ENCODE results near the gene FAM234B. TPM values are rescaled to one million over a fixed set of nuclear protein-coding genes. Genes with fewer than 3 reads are reported as not detected.
"Not testable (repeated sequence)": the region's sequence is repeated elsewhere in the genome, so short reads cannot be mapped to it uniquely, and the experiment has no call there.

The FAM234B gene
- total RNA-seq, 4 donors from 2014 or later: 4.7 to 6.5 (median 5.5) TPM

DNA sequence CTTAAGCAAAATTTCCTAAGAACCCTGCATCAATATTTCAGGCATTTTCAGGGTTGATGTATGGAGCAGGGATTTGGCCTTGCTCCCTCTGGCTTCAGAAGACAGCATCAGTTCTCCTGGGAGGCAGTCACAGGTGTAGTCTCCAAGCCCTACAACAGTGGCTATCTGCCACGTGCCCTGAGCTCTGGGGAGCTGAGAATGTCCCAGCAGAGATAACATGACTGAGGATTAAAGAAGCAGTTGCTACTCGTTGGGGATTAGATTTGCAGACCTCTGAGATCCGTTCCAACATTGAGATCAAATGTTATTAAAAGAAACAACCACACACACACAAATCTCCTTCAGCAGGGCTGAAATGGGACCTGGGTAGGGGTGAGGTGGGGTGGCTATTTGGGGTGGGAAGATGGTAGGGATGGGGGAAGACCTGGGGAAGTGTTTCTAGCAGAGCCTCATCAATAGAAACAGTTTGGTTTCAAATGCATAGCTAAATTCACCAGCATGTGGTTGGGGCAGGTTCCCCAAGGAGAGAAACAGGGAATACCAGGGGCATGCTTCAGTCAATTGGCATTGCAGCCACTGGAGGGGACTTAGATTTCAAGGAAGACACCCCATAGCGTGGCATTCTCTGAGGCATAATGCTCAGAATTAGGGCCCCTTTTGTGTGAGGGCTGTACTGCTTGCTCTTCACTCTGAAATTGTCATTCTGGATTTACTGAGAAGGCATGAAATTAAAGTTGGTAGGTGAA, 15.2 kb upstream of the FAM234B start:
- Histone ChIP-seq H3K27me3 (no peaks in the 10 kb centered on the region), H3K27ac (no peak overlapping the region), H3K4me3 (no peak overlapping the region), H3K4me1 (peaks cover 0 to 19% (median 4%) of the 10 kb centered on the region in 3 donors), H3K36me3 (no peaks in the 10 kb centered on the region), H3K9me3 (no peaks in the 10 kb centered on the region)
- no peak for TF ChIP-seq POLR2AphosphoS5 (IDR thresholded peaks at IDR 0.05)
- no peak for TF ChIP-seq POLR2A (IDR thresholded peaks at IDR 0.05)
- no peak for TF ChIP-seq CTCF (IDR thresholded peaks at IDR 0.05)
- TF ChIP-seq EP300 (IDR thresholded peaks at IDR 0.05): no peak
- no peak for ATAC-seq
- WGBS, 2 donors (ENCODE audit: low coverage in 1 of 2): 77 to 83% methylated on average over 2 to 4 of the region's 4 CpGs

DNA sequence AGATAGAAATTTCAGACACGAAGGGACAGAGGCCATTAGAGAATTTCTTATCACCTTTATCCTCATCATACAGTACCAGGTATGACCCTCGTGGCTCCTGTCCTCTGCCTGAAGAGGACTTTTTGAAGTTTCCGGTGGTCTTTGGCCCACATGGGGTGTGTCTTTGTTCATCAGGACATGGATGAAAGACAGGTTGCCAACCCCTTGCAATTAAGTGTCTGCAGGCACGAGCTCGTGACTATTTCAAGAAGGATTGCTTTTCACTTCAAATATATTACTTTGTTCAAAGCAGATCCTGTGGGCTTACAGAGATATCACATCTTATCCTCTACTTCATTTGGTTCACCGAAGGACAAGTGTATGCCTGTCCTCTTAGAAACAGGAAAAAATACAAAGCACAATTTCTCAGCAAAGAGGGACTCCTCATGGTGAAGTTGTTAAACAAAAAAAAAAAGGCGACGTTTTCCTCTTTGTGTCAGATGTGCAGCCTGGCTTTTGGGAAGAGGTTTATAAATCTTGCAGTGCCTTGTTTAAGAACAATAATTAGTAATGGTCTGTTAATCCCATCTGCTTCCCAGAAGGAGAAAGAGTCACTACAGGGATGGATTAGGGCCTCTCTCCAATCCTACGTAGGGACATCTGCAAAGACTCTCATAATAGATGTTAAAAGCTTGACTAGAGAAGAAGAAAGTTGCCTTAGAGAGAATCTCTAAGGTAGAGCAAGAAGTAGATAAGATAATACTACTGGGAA, 13.5 kb upstream of the FAM234B start:
- Histone ChIP-seq H3K27ac (no peak overlapping the region), H3K4me3 (no peak overlapping the region), H3K27me3 (no peaks in the 10 kb centered on the region), H3K4me1 (peaks cover 0 to 19% (median 4%) of the 10 kb centered on the region in 3 donors), H3K9me3 (no peaks in the 10 kb centered on the region), H3K36me3 (no peaks in the 10 kb centered on the region)
- WGBS, 2 donors (ENCODE audit: low coverage in 1 of 2): 87 to 88% methylated on average over 4 to 9 of the region's 9 CpGs
- TF ChIP-seq POLR2A (IDR thresholded peaks at IDR 0.05) (no peak), EP300 (IDR thresholded peaks at IDR 0.05) (no peak), CTCF (IDR thresholded peaks at IDR 0.05) (no peak), POLR2AphosphoS5 (IDR thresholded peaks at IDR 0.05) (no peak)
- no peak for ATAC-seq

- no peaks in the 10 kb centered on the region for H3K27me3 ChIP-seq
- H3K4me3 ChIP-seq: no peak overlapping the region
- H3K9me3 ChIP-seq: no peaks in the 10 kb centered on the region
- no peaks in the 10 kb centered on the region for H3K36me3 ChIP-seq
- H3K4me1 ChIP-seq: peaks cover 0 to 4% (median 0%) of the 10 kb centered on the region in 3 donors
- no peak for ATAC-seq
- no peak overlapping the region for H3K27ac ChIP-seq
- WGBS, 2 donors (ENCODE audit: low coverage in 1 of 2): 76 to 85% methylated on average over 2 of the region's 2 CpGs
- TF ChIP-seq POLR2AphosphoS5 (IDR thresholded peaks at IDR 0.05) (no peak), EP300 (IDR thresholded peaks at IDR 0.05) (no peak), CTCF (IDR thresholded peaks at IDR 0.05) (no peak), POLR2A (IDR thresholded peaks at IDR 0.05) (no peak)
Observed at GRCh38 chr12:13032164-13032563, 12.0 kb upstream of the FAM234B start.

GRCh38 chr12:13033476-13033875, 10.7 kb upstream of the FAM234B start:
- H3K27me3 ChIP-seq: no peaks in the 10 kb centered on the region
- H3K4me1 ChIP-seq: no peaks in the 10 kb centered on the region
- H3K27ac ChIP-seq: no peak overlapping the region
- no peaks in the 10 kb centered on the region for H3K9me3 ChIP-seq
- WGBS, 2 donors (ENCODE audit: low coverage in 1 of 2): 69 to 74% methylated on average over 5 of the region's 5 CpGs
- no peak overlapping the region for H3K4me3 ChIP-seq
- TF ChIP-seq CTCF (IDR thresholded peaks at IDR 0.05) (no peak), EP300 (IDR thresholded peaks at IDR 0.05) (no peak), POLR2AphosphoS5 (IDR thresholded peaks at IDR 0.05) (no peak), POLR2A (IDR thresholded peaks at IDR 0.05) (no peak)
- H3K36me3 ChIP-seq: no peaks in the 10 kb centered on the region
- no peak for ATAC-seq

- H3K9me3 ChIP-seq, H3K27ac ChIP-seq, H3K4me1 ChIP-seq, H3K4me3 ChIP-seq, H3K36me3 ChIP-seq, H3K27me3 ChIP-seq, ATAC-seq: not testable (repeated sequence)
- 77 to 79% methylated on average over 2 to 5 of the region's 5 CpGs for WGBS, 2 donors (ENCODE audit: low coverage in 1 of 2)
Observed at GRCh38 chr12:13035335-13035734, 8.8 kb upstream of the FAM234B start.

Data from gastroesophageal sphincter (tissue), 4 donors.